GM12874 (cell line): Measurements from ENCODE around the gene HHIPL1.
A peak's percentile ranks its signal among the peaks of the same experiment; 100 is the strongest.

Source experiments
- CTCF ChIP-seq: IDR thresholded peaks from 2 replicates; pipeline ENCODE4 v1.5.1; 2011; ENCODE audit warnings: low read depth, mild to moderate bottlenecking, control low read depth, low read length, moderate library complexity; ENCODE audit not compliant: insufficient read depth

HHIPL1 gene

GRCh38 chr14:99687284-99688209, 42.6 kb downstream of the HHIPL1 start:
- TF ChIP-seq CTCF, result peak; percentile 69

- TF ChIP-seq CTCF, result no peak
Observed at GRCh38 chr14:99688210-99688581, 43.3 kb downstream of the HHIPL1 start.

DNA sequence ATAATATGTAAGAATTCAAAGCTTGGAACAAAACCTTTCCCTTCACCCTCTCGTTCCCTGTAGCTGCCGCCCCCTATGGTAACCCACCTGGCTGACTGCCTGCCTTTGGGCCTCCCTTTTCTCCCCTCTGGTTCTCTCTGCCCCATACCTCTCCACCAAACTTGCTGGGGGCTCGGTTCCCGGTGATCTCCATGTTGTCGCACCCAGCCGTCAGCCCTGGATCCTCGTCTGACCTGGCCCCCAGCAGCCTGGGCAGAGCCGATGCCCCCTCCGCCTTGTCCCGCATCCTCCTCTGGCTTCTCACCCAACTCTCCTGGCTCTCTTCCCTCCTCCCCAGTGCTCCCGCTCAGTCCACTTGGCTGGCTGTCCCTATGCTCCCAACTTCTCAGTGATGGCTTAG, 43.7 kb downstream of the HHIPL1 start:
- TF ChIP-seq CTCF, result no peak

- no peak for TF ChIP-seq CTCF
Observed at GRCh38 chr14:99689266-99690236, 44.6 kb downstream of the HHIPL1 start.

- TF ChIP-seq CTCF, result no peak
Observed at GRCh38 chr14:99690636-99691035, 45.7 kb downstream of the HHIPL1 start.

GRCh38 chr14:99691111-99691885, 46.4 kb downstream of the HHIPL1 start:
- TF ChIP-seq CTCF, result no peak
